Measurements from ENCODE around the gene RIPOR3.
"Not testable (repeated sequence)": the region's sequence is repeated elsewhere in the genome, so short reads cannot be mapped to it uniquely, and the experiment has no call there.

RIPOR3 gene

GRCh38 chr20:50679753-50680104, 11.6 kb downstream of the RIPOR3 start:
- DNase-seq, result no peak

DNA sequence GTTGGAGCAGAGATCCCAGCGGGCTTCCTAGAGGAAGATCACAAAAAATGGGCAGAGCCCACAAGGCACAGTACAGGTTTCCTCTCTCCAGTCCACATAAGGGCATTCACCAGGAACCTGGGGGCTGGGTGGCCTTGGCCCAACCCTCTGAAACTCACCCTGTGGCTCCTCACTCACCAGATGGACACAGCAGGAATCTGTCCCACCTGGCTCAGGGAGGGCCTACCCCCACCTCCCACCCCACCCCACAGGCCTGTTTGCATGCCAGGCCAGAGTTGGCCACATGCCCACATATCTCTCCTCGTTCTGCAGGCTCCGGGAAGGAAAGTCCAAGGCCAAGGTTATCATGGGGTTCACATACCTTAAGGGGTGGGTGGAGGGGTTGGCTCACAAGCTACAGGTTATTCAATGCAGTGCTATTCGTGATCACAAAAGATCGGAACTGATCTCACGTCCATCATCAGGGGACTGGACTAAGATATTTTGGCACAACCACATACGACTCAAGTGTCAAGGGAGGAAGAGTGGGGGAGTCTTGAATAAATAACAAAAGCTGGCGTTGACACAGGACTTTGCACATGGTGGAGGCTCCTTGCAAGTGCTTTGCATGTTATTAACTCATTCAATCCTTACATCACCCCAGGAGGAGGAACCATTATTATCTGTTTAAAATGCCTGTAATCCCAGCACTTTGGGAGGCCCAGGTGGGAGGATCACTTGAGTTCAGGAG, 13.0 kb downstream of the RIPOR3 start:
- DNase-seq, result no peak

DNA sequence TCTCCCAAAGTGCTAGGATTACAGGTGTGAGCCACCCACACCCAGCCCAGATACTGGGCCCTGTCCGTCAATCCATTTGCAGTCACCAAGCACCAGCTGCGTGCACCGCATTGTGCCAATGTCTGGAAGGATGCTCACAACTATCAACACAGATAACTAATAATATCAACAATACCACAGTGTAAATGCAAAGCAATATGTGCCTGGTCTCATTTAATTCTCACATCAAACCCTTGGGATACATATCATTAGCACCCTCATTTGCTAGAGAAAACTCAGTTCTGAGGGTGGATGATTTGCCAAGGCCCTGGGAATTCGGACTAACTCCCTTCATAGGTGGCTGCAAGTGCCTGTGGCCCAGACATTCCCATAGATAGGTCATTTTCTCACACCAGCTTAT, 14.5 kb downstream of the RIPOR3 start:
- DNase-seq, result no peak

- DNase-seq, result not testable (repeated sequence)
Observed at GRCh38 chr20:50676377-50676731, 15.0 kb downstream of the RIPOR3 start.

GRCh38 chr20:50675671-50676376, 15.5 kb downstream of the RIPOR3 start:
- DNase-seq, result no peak

DNA sequence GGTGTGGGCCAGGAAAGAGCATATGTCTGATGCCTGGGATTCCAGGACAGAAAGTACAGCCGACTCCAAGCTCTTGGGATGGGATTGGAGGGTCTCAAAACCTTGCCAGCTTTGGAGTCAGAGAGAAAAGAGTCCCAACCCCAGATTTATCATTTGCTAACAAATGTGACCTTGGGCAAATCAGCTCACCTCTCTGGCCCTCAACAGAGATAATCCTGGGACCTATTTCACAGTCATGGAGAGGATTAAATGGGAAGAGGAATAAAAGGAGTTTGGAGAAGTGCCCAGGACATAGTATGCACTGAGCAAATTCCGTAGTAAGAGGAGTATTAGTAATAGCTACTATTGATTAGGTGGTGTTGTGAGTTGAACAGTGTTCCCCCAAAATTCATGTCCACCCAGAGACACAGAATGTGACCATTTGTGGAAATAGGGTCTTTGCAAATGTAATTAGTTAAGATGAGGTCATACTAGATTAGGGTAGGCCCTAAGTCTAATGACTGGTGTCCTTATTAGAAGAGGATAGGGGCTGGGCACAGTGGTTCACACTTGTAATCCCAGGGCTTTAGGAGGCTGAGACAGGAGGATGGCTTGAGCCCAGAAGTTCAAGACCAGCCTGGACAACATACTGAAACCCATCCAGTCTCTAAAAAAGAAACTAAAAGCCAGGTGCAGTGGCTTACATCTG, 17.1 kb downstream of the RIPOR3 start:
- DNase-seq, result no peak

DNA sequence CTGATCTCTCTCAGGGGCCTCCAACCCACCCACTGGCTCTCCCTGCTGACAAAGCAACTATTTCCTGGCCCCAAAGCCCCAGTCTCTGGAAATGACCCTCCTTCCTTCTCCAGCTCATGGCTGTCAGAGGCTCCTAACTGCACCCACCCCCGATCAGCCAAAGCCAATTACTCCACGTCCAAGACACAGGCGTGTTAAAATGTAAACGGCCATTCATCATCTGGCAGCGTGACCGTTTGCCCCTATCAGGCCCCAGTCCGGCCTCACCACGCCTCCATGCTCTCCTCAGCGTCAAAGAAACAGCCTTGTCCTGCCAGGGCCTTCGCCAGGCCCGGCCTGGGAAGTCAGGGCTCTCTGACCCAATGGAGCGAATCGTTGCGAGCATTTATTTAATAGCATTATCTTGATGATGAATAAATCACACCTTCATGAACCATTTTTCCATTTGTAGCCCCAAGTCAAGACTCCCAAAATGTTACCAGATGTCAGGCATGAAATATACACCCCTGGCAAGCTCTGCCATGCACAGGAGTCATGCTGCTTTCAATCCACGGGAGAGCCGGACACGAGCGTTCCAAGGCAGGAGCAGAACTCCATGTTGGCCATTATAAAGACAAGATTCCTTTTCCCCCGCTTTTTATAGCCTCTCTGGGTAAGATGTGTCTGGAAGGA, 17.7 kb downstream of the RIPOR3 start:
- DNase-seq, result no peak

DNA sequence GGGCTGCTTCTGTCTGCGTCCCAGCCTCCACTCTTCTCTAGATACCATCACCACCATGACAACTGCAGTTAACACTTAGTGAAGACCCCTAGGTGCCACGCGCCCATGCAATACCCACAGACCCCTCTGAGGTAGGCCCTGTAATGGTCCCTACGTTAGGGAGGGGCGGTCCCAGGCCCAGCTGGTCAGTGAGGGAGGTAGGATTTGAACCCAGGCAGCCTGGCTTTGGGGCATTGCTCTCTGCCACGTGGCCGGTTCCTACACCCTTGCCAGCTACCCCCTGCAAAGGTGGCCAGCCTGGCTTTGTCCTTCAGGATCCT, 18.2 kb downstream of the RIPOR3 start:
- no peak for DNase-seq

DNA sequence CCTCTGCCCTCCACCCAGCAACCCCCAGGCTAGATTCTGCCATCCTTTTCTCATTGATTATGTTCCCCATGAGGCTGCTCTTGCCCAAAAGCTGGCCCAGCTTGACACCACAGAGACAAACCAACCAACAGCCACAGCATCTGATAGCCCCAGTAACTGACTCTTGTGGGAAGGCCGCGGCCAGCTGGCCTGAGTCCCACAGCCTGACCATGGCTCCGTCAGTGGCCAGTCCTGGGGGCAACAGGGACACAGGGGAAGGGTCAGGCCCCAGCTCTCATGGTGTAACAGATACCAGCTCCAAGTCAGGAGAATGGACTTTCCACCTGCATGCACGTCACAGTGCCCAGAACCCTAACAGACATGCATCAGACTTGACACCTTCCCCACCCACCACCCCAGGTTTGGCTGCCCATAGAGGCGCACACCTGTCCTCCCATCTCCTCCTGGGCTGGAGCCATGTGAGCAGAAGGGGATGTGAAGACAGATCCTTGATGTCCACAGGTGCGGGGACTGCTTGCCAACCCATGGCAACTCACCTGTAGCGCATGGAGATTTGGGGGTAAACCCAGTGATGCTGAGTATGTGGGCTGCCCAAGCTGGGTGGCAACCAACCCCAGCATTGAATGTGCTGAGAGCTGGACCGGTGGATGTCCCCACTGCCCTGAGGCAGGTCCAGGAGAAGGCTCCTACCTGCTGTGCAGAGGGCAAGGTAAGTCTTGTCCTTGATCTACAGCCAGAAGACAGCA, 18.8 kb downstream of the RIPOR3 start:
- no peak for DNase-seq

GRCh38 chr20:50671626-50672025, 19.7 kb downstream of the RIPOR3 start:
- no peak for DNase-seq

- DNase-seq, result not testable (repeated sequence)
Observed at GRCh38 chr20:50671010-50671409, 20.3 kb downstream of the RIPOR3 start.

DNA sequence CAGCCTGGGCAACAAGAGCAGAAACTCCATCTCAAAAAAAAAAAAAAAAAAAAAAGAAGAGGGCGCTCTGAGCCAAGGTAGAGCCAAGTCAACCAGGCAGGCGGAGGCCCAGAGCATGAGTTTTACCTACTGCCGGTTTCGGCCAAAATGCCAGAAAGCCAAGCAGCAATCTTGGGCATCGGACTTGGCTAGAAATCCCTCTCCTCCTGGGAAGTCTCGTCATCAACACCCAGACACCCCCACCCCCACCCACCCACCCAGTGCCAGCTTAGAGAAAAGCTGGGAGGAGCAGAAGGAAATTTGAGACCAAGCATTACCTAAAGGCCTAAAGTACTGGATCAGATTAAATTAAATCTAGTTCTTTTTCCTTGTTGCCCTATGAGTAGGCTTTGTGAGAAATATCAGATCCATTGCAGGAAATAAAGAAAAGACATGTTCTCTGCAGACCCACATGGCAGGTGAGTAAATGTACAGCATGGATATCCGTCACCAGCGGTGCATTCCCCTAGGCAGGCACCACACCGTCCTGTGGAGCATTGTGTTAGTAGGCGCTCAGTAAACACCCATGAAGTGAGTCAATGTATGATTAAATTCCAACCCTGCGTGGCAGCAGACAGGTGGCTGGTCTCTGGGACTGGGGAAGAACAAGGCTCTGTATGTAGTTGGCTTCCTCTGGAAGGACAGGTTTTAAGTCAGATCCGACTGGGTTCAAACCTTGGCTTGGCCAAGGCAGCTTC, 21.0 kb downstream of the RIPOR3 start:
- no peak for DNase-seq

- no peak for DNase-seq
Observed at GRCh38 chr20:50668798-50669197, 22.5 kb downstream of the RIPOR3 start.

GRCh38 chr20:50668326-50668725, 23.0 kb downstream of the RIPOR3 start:
- DNase-seq, result no peak

DNA sequence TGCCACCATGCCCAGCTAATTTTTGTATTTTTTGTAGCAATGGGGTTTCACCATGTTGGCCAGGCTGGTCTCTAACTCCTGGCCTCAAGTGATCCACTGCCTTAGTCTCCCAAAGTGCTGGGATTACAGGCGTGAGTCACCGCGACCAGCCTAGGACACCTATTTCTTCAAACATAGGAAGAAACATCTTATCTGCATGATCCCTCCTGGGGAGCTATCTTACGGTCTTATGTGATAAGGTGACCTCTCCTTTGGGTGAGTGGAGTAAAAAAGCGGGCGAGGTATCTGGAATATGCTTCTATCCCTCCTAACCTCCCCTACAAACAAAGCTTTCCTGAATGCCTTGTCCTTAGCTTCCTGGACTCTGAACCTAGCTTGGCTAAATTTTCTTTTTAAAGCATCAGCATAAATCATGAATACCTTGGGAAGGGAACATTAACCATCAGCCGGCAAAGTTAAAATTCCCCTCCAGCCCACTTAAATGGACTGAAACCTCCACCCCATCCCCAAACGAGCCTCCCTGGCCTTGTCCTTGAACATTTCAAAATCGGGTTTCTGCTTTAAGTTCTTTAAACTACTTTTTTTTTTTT, 24.5 kb downstream of the RIPOR3 start:
- no peak for DNase-seq

GRCh38 chr20:50664254-50664653, 27.1 kb downstream of the RIPOR3 start:
- no peak for DNase-seq

GRCh38 chr20:50663095-50663821, 28.1 kb downstream of the RIPOR3 start:
- DNase-seq, result no peak

GRCh38 chr20:50659975-50660670, 31.2 kb downstream of the RIPOR3 start:
- no peak for DNase-seq

- DNase-seq, result no peak
Observed at GRCh38 chr20:50658804-50659380, 32.5 kb downstream of the RIPOR3 start.

DNA sequence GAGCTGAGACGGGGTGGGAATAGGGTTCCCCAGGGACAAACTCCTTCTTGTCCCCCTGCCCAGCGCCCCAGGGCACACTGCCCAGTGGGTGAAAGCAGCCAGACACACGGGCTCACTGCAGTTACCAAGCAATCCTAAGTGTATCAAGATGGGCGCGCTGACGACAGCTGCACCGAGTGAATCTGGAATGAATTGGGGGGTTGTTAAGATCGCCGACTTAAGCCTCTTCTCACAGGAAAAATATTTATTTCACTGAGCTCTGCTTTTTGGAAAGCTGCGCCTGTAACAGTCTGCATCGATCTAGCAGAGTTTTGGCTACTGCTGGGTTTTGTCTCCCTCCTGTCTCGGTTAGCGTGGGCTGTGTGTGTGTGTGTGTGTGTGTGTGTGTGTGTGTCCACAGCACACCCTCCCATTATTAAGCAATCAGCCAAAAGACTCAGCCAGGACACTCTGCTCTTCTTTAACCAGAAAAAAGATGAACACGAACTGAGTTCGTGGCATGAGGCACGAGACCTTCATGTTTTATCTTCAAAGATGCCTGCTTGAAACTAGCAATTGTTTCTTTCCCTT, 35.9 kb downstream of the RIPOR3 start:
- DNase-seq, result no peak

Measured in NCI-H748 treated with DMSO at 0.1 percent for 48 hours (cell line).